Spleen (tissue), 11 donors: Measurements from ENCODE around the gene ABCA3. TPM values are rescaled to one million over a fixed set of nuclear protein-coding genes. Genes with fewer than 3 reads are reported as not detected.

ENCODE experiments used
- DNase-seq: peaks from one replicate; pipeline ENCODE4 v3.0.0-alpha.2; 2020
- H3K27ac ChIP-seq, 8 donors: fragments of 200-600 bp; sonication (generic) in 7 of 8; 1 replicate in 4 of 8; 2 replicates in 4 of 8; pipeline versions ENCODE4 v1.5.0 to v1.8.0; 2016 to 2021; ENCODE audit warnings: inconsistent platforms in 4 of 8, mild to moderate bottlenecking in 4 of 8, moderate library complexity in 1 of 8
- H3K27me3 ChIP-seq, 7 donors: fragments of 200-600 bp; sonication (generic) in 6 of 7; replicated peaks in 1 of 7; 1 replicate in 4 of 7; 2 replicates in 3 of 7; pipeline versions ENCODE4 v1.5.0 to v1.8.0; 2016 to 2021; ENCODE audit warnings: inconsistent platforms in 3 of 7, mild to moderate bottlenecking in 1 of 7
- H3K36me3 ChIP-seq, 6 donors: fragments of 200-600 bp; sonication (generic) in 5 of 6; 1 replicate in 4 of 6; 2 replicates in 2 of 6; pipeline versions ENCODE4 v1.5.0 to v1.8.0; 2016 to 2021; ENCODE audit warnings: inconsistent platforms in 2 of 6
- H3K4me1 ChIP-seq, 6 donors: fragments of 200-600 bp; sonication (generic) in 5 of 6; 1 replicate in 3 of 6; 2 replicates in 3 of 6; pipeline versions ENCODE4 v1.5.0 to v1.8.0; 2016 to 2021; ENCODE audit warnings: inconsistent platforms in 3 of 6
- H3K4me3 ChIP-seq, 8 donors: fragments of 200-600 bp; sonication (generic) in 7 of 8; 1 replicate in 4 of 8; 2 replicates in 4 of 8; pipeline versions ENCODE4 v1.5.0 to v1.8.0; 2016 to 2021; ENCODE audit warnings: inconsistent platforms in 4 of 8, mild to moderate bottlenecking in 4 of 8, moderate library complexity in 2 of 8
- H3K9me3 ChIP-seq, 8 donors: fragments of 200-600 bp; sonication (generic) in 7 of 8; 1 replicate in 4 of 8; 2 replicates in 4 of 8; pipeline versions ENCODE4 v1.5.0 to v1.8.0; 2016 to 2021; ENCODE audit warnings: inconsistent platforms in 4 of 8
- POLR2A ChIP-seq, 3 donors: fragments of 450-650 bp; IDR thresholded peaks; one replicate each; pipeline ENCODE4 v1.5.1; 2017; ENCODE audit warnings: antibody characterized with exemption in 3 of 3, mild to moderate bottlenecking in 1 of 3
- POLR2AphosphoS5 ChIP-seq, 3 donors: sonication (generic); formaldehyde crosslinking; IDR thresholded peaks; one replicate each; pipeline ENCODE4 v1.5.1; 2017; ENCODE audit warnings: antibody characterized with exemption in 3 of 3
- WGBS, 5 donors: extraction: QIAGEN DNeasy Blood & Tissue Kit in 3 of 5; methylation state at CpG; one replicate each; pipeline versions ENCODE4 v1.1.5 to v1.1.7; 2013 to 2018; 5-methylcytosine and 5-hydroxymethylcytosine counted together
- intact Hi-C: fragments of 100-400 bp; cut with DNase I; formaldehyde crosslinking; loops from one replicate; pipeline ENCODE4 v1.15.0; 2023; ENCODE audit warnings: low total_unique reads
- polyA plus RNA-seq, 3 donors: library from polyadenylated mRNA; stranded (reverse); fragments of 200-250 nt; gene quantifications; one replicate each; pipeline ENCODE4 v1.2.1, GENCODE V29; 2013
- total RNA-seq, 7 donors: library from RNA; depleted of rRNA in 3 of 7; stranded (reverse); fragments of >200 nt in 3 of 7; fragmentation: NEBNext Ultra II Directional in 4 of 7; extraction: Animal tissue kit (Norgen Biotek cat#: 25700) in 4 of 7; gene quantifications; one replicate each; pipeline versions ENCODE4 v1.1.0 to v1.2.1, GENCODE V29; 2016 to 2021
- TF ChIP-seq, protein P1 (sequence below), 11 experiments: fragments of 200-600 bp in 7 of 11; fragments of 450-650 bp in 4 of 11; sonication (generic) in 4 of 11; IDR thresholded peaks in 8 of 11; conservative IDR thresholded peaks in 3 of 11; 1 replicate in 7 of 11; 2 replicates in 4 of 11; pipeline versions ENCODE4 v1.4.0 to v1.8.0; 2016 to 2021; ENCODE audit warnings: antibody characterized with exemption in 11 of 11, inconsistent platforms in 4 of 11, mild to moderate bottlenecking in 1 of 11
- donor health status: healthy with polysubstance abuse.
- donor health status: DM: no; HTN: no; CAD: no; lungs with moderate emphysema.
- donor health status: DM: no; HTN: no; CAD: no.
- donor health status: Bipolar disorder and iron deficiency.
- donor health status: healthy.
- donor health status: DM: no; HTN: no; CAD: no.
- donor health status: DM: yes; HTN: yes; CAD: no.

ABCA3 gene
- total and polyA plus RNA-seq, 10 donors = 2.5 to 12.6 (median 6.8) TPM

DNA sequence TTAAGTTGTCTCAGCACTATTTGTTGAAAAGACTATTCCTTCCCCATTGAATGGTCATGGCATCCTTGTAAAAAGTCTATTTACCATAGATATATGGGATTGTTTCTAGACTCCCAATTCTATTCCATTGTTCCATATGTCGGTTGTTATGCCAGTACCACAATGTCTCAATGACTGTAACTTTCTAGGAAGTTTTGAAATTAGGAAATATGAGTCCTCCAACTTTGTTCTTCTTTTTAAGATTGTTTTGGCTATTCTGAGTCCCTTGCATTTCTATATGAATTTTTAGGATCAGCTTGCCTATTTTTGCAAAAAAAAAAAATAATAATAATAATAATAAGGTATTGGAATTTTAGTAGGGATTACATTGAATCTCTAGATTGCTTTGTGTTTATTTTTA is 43.0 kb upstream of the ABCA3 start:
- TF ChIP-seq POLR2AphosphoS5 (IDR thresholded peaks at IDR 0.05) (no peak), POLR2A (IDR thresholded peaks at IDR 0.05) (no peak)
- TF ChIP-seq, protein P1, sequence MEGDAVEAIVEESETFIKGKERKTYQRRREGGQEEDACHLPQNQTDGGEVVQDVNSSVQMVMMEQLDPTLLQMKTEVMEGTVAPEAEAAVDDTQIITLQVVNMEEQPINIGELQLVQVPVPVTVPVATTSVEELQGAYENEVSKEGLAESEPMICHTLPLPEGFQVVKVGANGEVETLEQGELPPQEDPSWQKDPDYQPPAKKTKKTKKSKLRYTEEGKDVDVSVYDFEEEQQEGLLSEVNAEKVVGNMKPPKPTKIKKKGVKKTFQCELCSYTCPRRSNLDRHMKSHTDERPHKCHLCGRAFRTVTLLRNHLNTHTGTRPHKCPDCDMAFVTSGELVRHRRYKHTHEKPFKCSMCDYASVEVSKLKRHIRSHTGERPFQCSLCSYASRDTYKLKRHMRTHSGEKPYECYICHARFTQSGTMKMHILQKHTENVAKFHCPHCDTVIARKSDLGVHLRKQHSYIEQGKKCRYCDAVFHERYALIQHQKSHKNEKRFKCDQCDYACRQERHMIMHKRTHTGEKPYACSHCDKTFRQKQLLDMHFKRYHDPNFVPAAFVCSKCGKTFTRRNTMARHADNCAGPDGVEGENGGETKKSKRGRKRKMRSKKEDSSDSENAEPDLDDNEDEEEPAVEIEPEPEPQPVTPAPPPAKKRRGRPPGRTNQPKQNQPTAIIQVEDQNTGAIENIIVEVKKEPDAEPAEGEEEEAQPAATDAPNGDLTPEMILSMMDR (IDR thresholded peaks at IDR 0.05 in 8 of 11, conservative IDR thresholded peaks at IDR 0.05 in 3 of 11) = no peak
- no peak for DNase-seq
- no peak overlapping the region for H3K4me3 ChIP-seq
- no peak overlapping the region for H3K27ac ChIP-seq
- intact Hi-C loops = no loop called here
- H3K9me3 ChIP-seq = peaks cover 0 to 5% (median 2%) of the 10 kb centered on the region in 8 donors
- 38 to 92% (median 70%) methylated on average over 1 of the region's 1 CpG for WGBS, 5 donors
- no peaks in the 10 kb centered on the region for H3K4me1 ChIP-seq
- H3K36me3 ChIP-seq = no peaks in the 10 kb centered on the region
- H3K27me3 ChIP-seq = no peaks in the 10 kb centered on the region

DNA sequence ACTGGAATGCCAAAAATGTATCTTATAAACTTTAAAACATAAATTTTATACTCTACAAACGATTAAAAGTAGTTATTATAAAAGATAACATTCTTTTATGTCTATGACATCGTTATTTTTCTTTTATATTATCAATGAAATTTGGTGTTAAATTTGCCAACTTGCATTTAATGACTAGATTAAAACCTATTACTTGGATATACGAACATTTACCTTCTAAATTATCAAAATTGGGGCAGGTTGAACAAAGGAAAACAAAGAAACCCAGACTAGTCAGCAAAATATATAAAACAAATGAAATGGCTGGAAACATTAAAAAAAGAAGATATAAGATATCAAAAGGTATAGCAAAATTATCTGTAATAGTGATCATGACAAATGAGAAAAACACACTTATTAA is 34.1 kb upstream of the ABCA3 start:
- Histone ChIP-seq H3K9me3 (no peaks in the 10 kb centered on the region), H3K27me3 (peaks cover 0 to 3% (median 0%) of the 10 kb centered on the region in 7 donors), H3K4me3 (no peak overlapping the region), H3K36me3 (no peaks in the 10 kb centered on the region), H3K27ac (no peak overlapping the region), H3K4me1 (peaks cover 0 to 6% (median 0%) of the 10 kb centered on the region in 6 donors)
- TF ChIP-seq POLR2A (IDR thresholded peaks at IDR 0.05) = no peak
- TF ChIP-seq, protein P1 (IDR thresholded peaks at IDR 0.05 in 8 of 11, conservative IDR thresholded peaks at IDR 0.05 in 3 of 11) = no peak
- TF ChIP-seq POLR2AphosphoS5 (IDR thresholded peaks at IDR 0.05) = no peak
- DNase-seq = no peak
- WGBS, 5 donors = 59 to 72% (median 63%) methylated on average over 3 of the region's 3 CpGs
- intact Hi-C loops = no loop called here

DNA sequence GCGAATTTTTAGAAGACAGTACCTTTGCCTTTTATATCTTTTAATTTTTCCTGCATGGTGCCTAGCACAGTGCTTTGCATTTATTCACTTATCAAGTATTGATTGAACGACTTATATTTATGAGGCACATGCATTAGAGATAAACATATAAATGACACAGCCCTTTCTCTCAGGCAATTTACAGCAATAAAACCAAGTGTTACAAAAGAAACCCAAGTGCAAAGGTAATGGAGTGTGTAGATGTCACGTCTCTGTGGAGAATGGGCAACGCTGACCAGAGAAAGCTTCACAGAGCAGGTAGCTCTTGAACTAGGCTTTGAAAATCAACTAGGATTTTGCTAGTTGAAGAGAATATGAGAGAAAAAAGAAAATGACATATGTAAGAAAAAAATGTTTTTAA is 32.6 kb upstream of the ABCA3 start:
- Histone ChIP-seq H3K4me1 (peaks cover 0 to 10% (median 0%) of the 10 kb centered on the region in 6 donors), H3K27me3 (peaks cover 0 to 5% (median 0%) of the 10 kb centered on the region in 7 donors), H3K9me3 (no peaks in the 10 kb centered on the region), H3K27ac (no peak overlapping the region), H3K36me3 (no peaks in the 10 kb centered on the region), H3K4me3 (no peak overlapping the region)
- no peak for DNase-seq
- intact Hi-C loops = no loop called here
- TF ChIP-seq, protein P1 (IDR thresholded peaks at IDR 0.05 in 8 of 11, conservative IDR thresholded peaks at IDR 0.05 in 3 of 11) = no peak
- TF ChIP-seq POLR2A (IDR thresholded peaks at IDR 0.05) = no peak
- no peak for TF ChIP-seq POLR2AphosphoS5 (IDR thresholded peaks at IDR 0.05)
- WGBS, 5 donors = 68 to 89% (median 88%) methylated on average over 4 of the region's 4 CpGs

DNA sequence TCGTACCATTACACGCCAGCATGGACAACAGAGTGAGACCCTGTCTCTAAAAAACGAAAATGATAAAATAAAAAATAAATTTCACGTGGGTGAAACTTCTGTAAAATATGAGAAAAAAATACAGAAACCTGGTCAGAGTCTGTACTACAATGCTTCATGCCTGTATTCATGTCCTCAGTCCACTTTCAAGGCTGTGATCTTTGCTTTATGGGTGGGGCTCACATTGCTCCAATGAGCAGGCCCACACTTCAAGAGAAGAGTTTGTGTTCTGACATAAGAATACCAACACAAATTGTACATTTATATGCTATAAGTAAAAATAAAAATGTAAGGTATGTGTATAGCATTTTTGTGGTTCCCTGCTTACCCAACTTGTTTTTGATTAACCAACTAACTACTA is 32.2 kb upstream of the ABCA3 start:
- Histone ChIP-seq H3K9me3 (no peaks in the 10 kb centered on the region), H3K36me3 (no peaks in the 10 kb centered on the region), H3K27ac (no peak overlapping the region), H3K27me3 (peaks cover 0 to 5% (median 0%) of the 10 kb centered on the region in 7 donors), H3K4me1 (peaks cover 0 to 10% (median 0%) of the 10 kb centered on the region in 6 donors), H3K4me3 (no peak overlapping the region)
- 75 to 84% (median 76%) methylated on average over 4 of the region's 4 CpGs for WGBS, 5 donors
- intact Hi-C loops = no loop called here
- DNase-seq = no peak
- TF ChIP-seq, protein P1 (IDR thresholded peaks at IDR 0.05 in 8 of 11, conservative IDR thresholded peaks at IDR 0.05 in 3 of 11) = no peak
- TF ChIP-seq POLR2A (IDR thresholded peaks at IDR 0.05) (no peak), POLR2AphosphoS5 (IDR thresholded peaks at IDR 0.05) (no peak)
